H1 (cell line): ENCODE data around the gene STX18. TPM values are rescaled to one million over a fixed set of nuclear protein-coding genes. Genes with fewer than 3 reads are reported as not detected.

Source experiments
- SP2 ChIP-seq: IDR thresholded peaks from 2 replicates; pipeline ENCODE4 v1.6.1; 2012; ENCODE audit warnings: mild to moderate bottlenecking, low read length, inconsistent platforms
- polyA plus RNA-seq, 7 experiments: library from polyadenylated mRNA; depleted of rRNA in 3 of 7; stranded (reverse) in 5 of 7; unstranded in 2 of 7; fragments of >200 nt in 5 of 7; fragments of 200-250 nt in 2 of 7; gene quantifications; 1 replicate in 5 of 7; 2 replicates in 1 of 7; 4 replicates in 1 of 7; pipeline versions ENCODE4 v1.2.1 to v1.2.3, GENCODE V29; 2011 to 2013; ENCODE audit warnings: missing spikeins in 2 of 7, mixed read lengths in 2 of 7
- total RNA-seq: library from RNA; stranded (reverse); fragmentation: NEBNext Ultra II Directional; extraction: Animal tissue kit (Norgen Biotek cat#: 25700); gene quantifications from 2 replicates; pipeline ENCODE4 v1.2.1, GENCODE V29; 2021
- TF ChIP-seq, protein P1 (sequence below): IDR thresholded peaks from 2 replicates; pipeline ENCODE4 v1.6.1; 2012; ENCODE audit warnings: inconsistent platforms
- TF ChIP-seq, protein P2 (sequence below): IDR thresholded peaks from 2 replicates; pipeline ENCODE4 v1.6.1; 2011; ENCODE audit warnings: low read length, improper control_type of control experiment

The STX18 gene
- total and polyA plus RNA-seq, 2 of the 8 experiments (the other 6 are each of a cell fraction or from before 2014, with no cell fraction given): 14.6 to 18.3 TPM

DNA sequence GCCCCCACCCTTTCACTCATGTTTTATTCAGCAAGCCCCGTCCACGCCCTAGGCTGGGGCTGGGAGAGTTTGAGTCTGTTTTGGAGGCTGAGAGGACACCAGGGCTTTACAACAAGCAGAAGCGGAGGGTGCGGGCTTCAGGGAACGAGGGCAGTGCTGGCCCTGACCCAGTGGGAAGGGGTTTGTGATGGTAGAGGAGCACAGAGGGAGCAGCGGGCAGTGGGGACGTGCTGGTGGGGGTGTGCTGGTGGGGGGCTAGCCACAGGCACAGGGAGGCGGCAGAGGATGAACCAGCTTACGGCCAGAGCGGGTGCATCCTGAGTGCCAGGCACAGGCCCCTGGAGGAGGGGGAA lies 128.5 kb downstream of the STX18 start (continued):
- TF ChIP-seq, protein P1, sequence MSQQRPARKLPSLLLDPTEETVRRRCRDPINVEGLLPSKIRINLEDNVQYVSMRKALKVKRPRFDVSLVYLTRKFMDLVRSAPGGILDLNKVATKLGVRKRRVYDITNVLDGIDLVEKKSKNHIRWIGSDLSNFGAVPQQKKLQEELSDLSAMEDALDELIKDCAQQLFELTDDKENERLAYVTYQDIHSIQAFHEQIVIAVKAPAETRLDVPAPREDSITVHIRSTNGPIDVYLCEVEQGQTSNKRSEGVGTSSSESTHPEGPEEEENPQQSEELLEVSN: no peak
- no peak for TF ChIP-seq SP2
- TF ChIP-seq, protein P2, sequence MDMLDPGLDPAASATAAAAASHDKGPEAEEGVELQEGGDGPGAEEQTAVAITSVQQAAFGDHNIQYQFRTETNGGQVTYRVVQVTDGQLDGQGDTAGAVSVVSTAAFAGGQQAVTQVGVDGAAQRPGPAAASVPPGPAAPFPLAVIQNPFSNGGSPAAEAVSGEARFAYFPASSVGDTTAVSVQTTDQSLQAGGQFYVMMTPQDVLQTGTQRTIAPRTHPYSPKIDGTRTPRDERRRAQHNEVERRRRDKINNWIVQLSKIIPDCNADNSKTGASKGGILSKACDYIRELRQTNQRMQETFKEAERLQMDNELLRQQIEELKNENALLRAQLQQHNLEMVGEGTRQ: no peak
